Measurements from ENCODE around the gene CDK11A. TPM values are rescaled to one million over a fixed set of nuclear protein-coding genes. Genes with fewer than 3 reads are reported as not detected.
"Not testable (repeated sequence)": the region's sequence is repeated elsewhere in the genome, so short reads cannot be mapped to it uniquely, and the experiment has no call there.

CDK11A gene
- total RNA-seq, 3 donors from 2014 or later = 27.8 to 51.8 (median 41.6) TPM

DNA sequence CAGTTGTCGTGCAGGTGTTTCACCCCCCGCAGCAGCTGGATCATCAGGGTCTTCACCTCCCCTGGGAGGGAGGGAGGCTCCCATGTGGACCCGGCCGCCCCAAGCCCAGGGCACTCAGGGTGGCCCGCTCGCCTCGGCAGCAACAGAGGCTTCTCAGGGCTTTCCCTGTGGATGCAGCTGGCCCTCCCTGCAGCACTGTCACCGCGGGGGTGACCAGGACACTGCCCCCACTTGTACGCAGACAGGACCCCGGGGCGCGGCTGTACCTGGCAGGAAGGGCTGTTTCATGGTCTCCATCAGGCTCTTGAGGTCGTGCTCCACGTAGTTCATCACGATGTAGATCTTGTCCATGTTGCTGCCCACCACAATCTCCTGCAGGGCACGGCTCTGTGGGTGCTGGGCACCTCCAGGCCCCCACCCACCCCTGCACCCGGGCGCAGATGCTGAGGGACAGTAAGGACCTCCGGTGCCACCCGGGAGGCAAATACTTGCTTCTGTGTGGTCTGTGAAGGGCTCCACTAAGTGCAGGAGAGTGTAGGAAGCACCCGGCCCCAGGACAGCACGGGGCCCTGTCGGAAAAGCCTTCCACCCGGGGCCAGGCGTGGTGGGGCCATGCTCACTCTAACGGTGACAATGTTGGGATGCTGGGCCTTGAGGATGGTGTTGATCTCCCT, 19.7 kb downstream of the CDK11A start:
- DNase-seq (ENCODE audit: low spot score in 2 of 2); H3K9me3 ChIP-seq; intact Hi-C loops (cut with DNase I; ENCODE audit: low total_unique reads); H3K27me3 ChIP-seq; H3K4me1 ChIP-seq; H3K36me3 ChIP-seq; H3K27ac ChIP-seq; H3K4me3 ChIP-seq: not testable (repeated sequence)

DNA sequence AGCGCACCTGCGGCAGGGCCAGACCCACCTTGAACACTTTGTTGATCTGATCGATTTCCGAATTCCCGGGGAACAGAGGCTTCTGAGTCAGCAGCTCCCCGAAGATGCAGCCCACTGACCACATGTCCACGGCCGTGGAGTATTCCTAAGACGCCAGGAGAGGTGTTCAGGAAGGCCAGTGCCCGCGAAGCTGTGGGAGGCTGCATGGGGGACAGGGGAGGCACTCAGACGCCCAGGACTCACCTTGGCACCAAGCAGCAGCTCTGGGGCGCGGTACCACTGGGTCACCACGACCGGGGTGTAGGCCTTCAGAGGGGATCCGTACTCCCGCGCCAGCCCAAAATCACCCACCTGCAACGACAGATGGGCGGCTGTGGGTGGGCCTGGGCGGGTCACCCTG, 20.4 kb downstream of the CDK11A start:
- no peak overlapping the region for H3K4me3 ChIP-seq
- H3K27me3 ChIP-seq = no peaks in the 10 kb centered on the region
- H3K27ac ChIP-seq = no peak overlapping the region
- intact Hi-C loops (cut with DNase I; ENCODE audit: low total_unique reads) = no loop called here
- no peaks in the 10 kb centered on the region for H3K36me3 ChIP-seq
- no peaks in the 10 kb centered on the region for H3K9me3 ChIP-seq
- DNase-seq (ENCODE audit: low spot score in 2 of 2) = no peak
- no peaks in the 10 kb centered on the region for H3K4me1 ChIP-seq
- TF ChIP-seq POLR2A (IDR thresholded peaks at IDR 0.05) = no peak
- TF ChIP-seq, protein P1, sequence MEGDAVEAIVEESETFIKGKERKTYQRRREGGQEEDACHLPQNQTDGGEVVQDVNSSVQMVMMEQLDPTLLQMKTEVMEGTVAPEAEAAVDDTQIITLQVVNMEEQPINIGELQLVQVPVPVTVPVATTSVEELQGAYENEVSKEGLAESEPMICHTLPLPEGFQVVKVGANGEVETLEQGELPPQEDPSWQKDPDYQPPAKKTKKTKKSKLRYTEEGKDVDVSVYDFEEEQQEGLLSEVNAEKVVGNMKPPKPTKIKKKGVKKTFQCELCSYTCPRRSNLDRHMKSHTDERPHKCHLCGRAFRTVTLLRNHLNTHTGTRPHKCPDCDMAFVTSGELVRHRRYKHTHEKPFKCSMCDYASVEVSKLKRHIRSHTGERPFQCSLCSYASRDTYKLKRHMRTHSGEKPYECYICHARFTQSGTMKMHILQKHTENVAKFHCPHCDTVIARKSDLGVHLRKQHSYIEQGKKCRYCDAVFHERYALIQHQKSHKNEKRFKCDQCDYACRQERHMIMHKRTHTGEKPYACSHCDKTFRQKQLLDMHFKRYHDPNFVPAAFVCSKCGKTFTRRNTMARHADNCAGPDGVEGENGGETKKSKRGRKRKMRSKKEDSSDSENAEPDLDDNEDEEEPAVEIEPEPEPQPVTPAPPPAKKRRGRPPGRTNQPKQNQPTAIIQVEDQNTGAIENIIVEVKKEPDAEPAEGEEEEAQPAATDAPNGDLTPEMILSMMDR (IDR thresholded peaks at IDR 0.05) = no peak
- no peak for TF ChIP-seq POLR2AphosphoS5 (IDR thresholded peaks at IDR 0.05)

DNA sequence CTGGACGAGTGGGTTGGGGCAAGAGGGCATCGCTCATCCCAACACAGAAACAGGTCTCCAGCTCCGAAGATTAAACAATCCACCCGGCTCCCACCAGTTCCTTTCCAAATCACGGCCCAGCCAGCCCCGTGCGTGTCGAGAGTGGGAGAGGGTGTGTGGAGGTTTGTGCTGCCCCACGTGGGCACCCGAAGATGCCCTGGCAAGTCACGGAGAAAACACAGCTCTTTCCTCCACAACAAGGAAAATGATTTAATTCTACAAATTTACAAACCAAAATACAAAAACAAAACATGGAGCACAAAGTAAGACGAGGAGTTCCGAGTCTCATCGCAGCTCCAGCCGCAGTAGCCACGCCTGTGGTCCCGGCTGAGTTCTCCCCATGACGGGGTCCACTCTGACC, 21.7 kb downstream of the CDK11A start:
- H3K4me3 ChIP-seq; intact Hi-C loops (cut with DNase I; ENCODE audit: low total_unique reads); H3K4me1 ChIP-seq; H3K27me3 ChIP-seq; H3K36me3 ChIP-seq; H3K9me3 ChIP-seq; DNase-seq (ENCODE audit: low spot score in 2 of 2); H3K27ac ChIP-seq: not testable (repeated sequence)

DNA sequence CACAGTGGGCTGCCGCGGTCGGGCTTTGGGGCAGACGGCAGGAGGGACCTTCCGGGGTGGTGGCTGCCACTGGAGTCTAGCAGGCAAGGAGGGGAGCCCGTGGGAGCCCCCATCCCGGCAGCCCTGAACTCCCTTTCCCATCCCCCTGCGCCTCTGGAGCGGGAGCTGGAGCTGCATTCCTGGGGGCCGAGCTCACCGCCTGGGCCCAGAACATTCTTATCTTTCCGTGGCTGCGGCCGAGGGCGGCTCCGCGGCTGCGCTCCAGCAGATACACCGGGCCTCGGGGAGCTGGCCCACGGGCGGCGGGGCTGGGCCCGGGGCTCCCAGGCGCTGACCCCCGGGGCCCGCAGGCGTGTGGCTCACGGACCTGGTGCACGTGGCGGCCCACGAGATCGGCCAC, 23.6 kb downstream of the CDK11A start:
- H3K9me3 ChIP-seq; H3K4me3 ChIP-seq; intact Hi-C loops (cut with DNase I; ENCODE audit: low total_unique reads); H3K27ac ChIP-seq; H3K4me1 ChIP-seq; H3K36me3 ChIP-seq; DNase-seq (ENCODE audit: low spot score in 2 of 2); H3K27me3 ChIP-seq: not testable (repeated sequence)

DNA sequence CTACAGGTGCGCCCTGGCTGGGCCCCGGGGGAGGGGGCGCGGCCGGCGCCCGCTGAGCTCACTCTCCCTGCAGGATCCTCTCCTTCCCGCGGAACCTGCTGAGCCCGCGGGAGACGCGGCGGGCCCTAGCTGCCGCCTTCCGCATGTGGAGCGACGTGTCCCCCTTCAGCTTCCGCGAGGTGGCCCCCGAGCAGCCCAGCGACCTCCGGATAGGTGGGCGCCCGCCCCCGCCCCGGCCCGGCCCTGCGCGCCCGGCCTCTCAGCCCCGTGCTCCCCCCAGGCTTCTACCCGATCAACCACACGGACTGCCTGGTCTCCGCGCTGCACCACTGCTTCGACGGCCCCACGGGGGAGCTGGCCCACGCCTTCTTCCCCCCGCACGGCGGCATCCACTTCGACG, 24.1 kb downstream of the CDK11A start:
- H3K27ac ChIP-seq; H3K4me1 ChIP-seq; intact Hi-C loops (cut with DNase I; ENCODE audit: low total_unique reads); H3K27me3 ChIP-seq; H3K36me3 ChIP-seq; H3K9me3 ChIP-seq; H3K4me3 ChIP-seq; DNase-seq (ENCODE audit: low spot score in 2 of 2): not testable (repeated sequence)

DNA sequence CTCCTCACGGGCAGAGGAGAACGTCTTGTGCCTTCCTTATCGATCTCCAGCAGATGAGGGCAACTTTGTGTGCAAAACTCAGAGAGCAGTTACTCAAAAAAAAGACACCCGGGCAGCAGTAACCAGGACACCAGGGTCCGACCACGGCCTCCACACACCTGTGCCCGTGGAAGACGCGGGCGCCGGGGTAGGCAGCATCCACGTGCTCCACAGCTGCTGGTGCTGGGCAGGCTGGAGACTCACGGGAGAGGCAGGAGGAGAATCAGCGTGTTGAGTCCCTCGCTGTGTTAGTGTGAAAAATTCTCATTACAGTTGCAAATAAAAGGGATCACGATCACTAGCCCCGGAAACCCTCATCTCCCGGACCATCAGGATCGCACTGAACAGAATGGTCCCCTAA, 25.1 kb downstream of the CDK11A start:
- H3K4me1 ChIP-seq; intact Hi-C loops (cut with DNase I; ENCODE audit: low total_unique reads); H3K27ac ChIP-seq; DNase-seq (ENCODE audit: low spot score in 2 of 2); H3K27me3 ChIP-seq; H3K4me3 ChIP-seq; H3K36me3 ChIP-seq; H3K9me3 ChIP-seq: not testable (repeated sequence)

DNA sequence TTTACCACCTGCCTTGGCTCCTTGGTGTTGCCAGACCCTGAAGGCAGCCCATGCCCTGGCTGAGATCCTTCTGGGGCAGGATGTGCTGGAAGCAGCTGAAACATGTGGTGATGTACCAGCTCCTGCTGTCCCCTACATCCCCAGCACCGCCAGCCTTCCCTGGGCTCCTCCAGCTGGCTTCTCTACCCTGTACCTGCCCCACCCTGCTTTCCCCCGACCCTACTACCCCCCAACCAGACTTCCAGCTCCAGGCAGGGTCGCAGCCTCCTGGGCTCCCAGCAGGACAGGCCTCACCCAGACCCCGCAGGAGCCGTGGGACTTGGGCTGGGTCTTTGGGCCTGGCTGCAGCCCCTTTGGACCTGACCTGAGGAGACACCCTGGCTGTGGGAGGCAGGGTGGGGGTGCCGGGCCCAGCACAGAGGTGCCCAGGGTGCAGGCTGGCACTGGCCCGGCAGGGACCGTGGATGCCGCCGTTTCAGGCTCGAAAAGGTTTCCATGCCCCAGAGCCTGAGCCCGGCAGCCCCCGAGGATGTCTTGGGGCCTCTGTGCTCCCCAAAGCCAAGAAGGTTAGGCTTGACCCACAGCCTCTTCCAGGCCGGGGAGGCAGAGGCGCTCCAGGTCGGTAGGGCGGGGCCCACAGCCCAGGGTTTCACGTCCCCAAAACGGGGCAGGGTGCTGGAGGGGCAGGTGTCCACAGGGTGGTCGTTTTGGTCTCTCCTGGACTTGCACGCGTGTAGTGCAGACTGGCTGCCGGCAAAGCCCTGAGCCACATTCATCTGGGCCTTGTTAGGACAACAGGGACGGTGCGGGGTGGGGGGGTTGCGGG, 26.6 kb downstream of the CDK11A start:
- DNase-seq (ENCODE audit: low spot score in 2 of 2) = peak in 1 of 2 donors; percentile 15

DNA sequence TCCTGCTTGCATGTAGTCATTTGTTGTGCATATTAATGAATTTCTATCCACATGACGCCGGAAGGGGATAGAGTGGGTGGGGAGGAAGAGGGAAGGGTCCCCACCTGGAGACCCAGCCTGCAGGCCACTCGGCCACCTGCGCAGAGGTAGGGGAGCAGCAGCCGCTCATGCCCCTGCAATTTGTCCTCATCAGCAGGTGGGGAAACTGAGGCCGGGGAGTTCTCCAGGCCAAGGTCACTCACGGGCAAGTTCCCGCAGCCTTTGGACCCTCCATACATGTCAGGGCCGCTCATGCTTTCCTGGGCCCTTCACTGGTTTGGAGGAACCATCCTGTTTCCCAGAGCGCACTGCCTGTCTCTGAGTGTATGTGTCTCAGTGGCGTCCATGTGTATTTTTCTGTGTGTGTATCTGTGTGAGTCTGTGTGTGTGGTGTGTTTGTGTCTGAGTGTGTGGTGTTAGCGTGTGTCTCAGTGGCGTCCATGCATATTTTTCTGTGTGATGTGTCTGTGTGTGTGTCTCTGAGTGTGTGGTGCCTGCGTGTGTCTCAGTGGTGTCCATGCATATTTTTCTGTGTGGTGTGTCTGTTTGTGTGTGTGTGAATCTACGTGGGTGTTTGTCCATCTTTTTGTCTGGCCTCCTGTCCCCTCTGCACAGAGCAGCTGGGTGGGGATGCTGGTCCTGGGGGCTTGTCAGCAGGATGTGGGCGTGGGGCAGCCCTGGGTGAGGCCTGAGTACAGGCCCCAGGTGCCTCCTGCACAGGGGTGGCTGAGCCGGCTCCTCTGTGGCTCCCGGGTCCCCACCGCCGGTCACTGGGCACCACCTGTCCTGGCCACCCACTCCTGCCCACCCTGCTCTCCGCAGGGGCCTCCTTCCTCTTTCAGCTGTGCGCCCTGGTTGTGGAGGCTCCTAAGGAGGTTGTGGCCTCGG, 27.5 kb downstream of the CDK11A start:
- H3K4me1 ChIP-seq; H3K4me3 ChIP-seq; H3K36me3 ChIP-seq; H3K27me3 ChIP-seq; H3K9me3 ChIP-seq; H3K27ac ChIP-seq; intact Hi-C loops (cut with DNase I; ENCODE audit: low total_unique reads): not testable (repeated sequence)
- peak in 1 of 2 donors; percentile 16 for DNase-seq (ENCODE audit: low spot score in 2 of 2)

More for the DNA sequence above, 26.6 kb downstream of the CDK11A start:
- H3K27ac ChIP-seq; H3K4me3 ChIP-seq; intact Hi-C loops (cut with DNase I; ENCODE audit: low total_unique reads); H3K4me1 ChIP-seq; H3K36me3 ChIP-seq; H3K27me3 ChIP-seq; H3K9me3 ChIP-seq: not testable (repeated sequence)

Measured in breast epithelium (tissue), 4 donors.